Measurements from ENCODE around the gene CREB3L2.

- TF ChIP-seq TAF1 (IDR thresholded peaks at IDR 0.05; ENCODE audit: borderline replicate concordance, low read depth, low read length) (no peak), POLR2AphosphoS5 (IDR thresholded peaks at IDR 0.05; ENCODE audit: low read depth, low read length) (no peak), POLR2A (IDR thresholded peaks at IDR 0.05; ENCODE audit: low read depth, low read length) (no peak)
Measured at GRCh38 chr7:137961200-137962177, 40.4 kb downstream of the CREB3L2 start.

Data from GM12892 (cell line).